Measurements from ENCODE around the gene NSG2.

The NSG2 gene

GRCh38 chr5:174157048-174157447 lies 111.5 kb downstream of the NSG2 start:
- Histone ChIP-seq H3K9ac (ENCODE audit: low read length) (no peak overlapping the region), H2AFZ (ENCODE audit: low read length) (no peak overlapping the region), H3K9me2 (replicated peaks; ENCODE audit: insufficient read depth, low read length) (no peaks in the 10 kb centered on the region), H3K27me3 (replicated peaks; ENCODE audit: insufficient read depth, low read length) (no peaks in the 10 kb centered on the region), H3K79me2 (ENCODE audit: low read length) (no peaks in the 10 kb centered on the region), H3K4me3 (ENCODE audit: low read length) (no peak overlapping the region), H4K20me1 (ENCODE audit: insufficient read depth, low read length) (no peaks in the 10 kb centered on the region), H3K9me3 (replicated peaks; ENCODE audit: insufficient read depth, low read length) (no peaks in the 10 kb centered on the region), H3K27ac (ENCODE audit: low read length) (no peak overlapping the region), H3K36me3 (replicated peaks; ENCODE audit: insufficient read depth, low read length) (no peaks in the 10 kb centered on the region), H3K4me2 (ENCODE audit: low read depth, low read length) (no peak overlapping the region), H3K4me1 (ENCODE audit: low read length) (peaks cover 9% of the 10 kb centered on the region), H3F3A (ENCODE audit: insufficient read depth, low read length) (no peaks in the 10 kb centered on the region)
- DNase-seq, result no peak
- TF ChIP-seq EZH2phosphoT487 (IDR thresholded peaks at IDR 0.05; ENCODE audit: low read length) (no peak), EZH2 (optimal IDR thresholded peaks at IDR 0.05; ENCODE audit: low read depth, low read length) (no peak)
- TF ChIP-seq, protein P1, sequence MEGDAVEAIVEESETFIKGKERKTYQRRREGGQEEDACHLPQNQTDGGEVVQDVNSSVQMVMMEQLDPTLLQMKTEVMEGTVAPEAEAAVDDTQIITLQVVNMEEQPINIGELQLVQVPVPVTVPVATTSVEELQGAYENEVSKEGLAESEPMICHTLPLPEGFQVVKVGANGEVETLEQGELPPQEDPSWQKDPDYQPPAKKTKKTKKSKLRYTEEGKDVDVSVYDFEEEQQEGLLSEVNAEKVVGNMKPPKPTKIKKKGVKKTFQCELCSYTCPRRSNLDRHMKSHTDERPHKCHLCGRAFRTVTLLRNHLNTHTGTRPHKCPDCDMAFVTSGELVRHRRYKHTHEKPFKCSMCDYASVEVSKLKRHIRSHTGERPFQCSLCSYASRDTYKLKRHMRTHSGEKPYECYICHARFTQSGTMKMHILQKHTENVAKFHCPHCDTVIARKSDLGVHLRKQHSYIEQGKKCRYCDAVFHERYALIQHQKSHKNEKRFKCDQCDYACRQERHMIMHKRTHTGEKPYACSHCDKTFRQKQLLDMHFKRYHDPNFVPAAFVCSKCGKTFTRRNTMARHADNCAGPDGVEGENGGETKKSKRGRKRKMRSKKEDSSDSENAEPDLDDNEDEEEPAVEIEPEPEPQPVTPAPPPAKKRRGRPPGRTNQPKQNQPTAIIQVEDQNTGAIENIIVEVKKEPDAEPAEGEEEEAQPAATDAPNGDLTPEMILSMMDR (IDR thresholded peaks at IDR 0.05; ENCODE audit: low read length), result no peak

Measured in MM.1S (cell line).